ENCODE results near the gene IREB2. TPM values are rescaled to one million over a fixed set of nuclear protein-coding genes. Genes with fewer than 3 reads are reported as not detected.

IREB2 gene
- total and polyA plus RNA-seq, 2 experiments from 2014 or later: 23.4 to 68.4 TPM

- TF ChIP-seq, protein P1, sequence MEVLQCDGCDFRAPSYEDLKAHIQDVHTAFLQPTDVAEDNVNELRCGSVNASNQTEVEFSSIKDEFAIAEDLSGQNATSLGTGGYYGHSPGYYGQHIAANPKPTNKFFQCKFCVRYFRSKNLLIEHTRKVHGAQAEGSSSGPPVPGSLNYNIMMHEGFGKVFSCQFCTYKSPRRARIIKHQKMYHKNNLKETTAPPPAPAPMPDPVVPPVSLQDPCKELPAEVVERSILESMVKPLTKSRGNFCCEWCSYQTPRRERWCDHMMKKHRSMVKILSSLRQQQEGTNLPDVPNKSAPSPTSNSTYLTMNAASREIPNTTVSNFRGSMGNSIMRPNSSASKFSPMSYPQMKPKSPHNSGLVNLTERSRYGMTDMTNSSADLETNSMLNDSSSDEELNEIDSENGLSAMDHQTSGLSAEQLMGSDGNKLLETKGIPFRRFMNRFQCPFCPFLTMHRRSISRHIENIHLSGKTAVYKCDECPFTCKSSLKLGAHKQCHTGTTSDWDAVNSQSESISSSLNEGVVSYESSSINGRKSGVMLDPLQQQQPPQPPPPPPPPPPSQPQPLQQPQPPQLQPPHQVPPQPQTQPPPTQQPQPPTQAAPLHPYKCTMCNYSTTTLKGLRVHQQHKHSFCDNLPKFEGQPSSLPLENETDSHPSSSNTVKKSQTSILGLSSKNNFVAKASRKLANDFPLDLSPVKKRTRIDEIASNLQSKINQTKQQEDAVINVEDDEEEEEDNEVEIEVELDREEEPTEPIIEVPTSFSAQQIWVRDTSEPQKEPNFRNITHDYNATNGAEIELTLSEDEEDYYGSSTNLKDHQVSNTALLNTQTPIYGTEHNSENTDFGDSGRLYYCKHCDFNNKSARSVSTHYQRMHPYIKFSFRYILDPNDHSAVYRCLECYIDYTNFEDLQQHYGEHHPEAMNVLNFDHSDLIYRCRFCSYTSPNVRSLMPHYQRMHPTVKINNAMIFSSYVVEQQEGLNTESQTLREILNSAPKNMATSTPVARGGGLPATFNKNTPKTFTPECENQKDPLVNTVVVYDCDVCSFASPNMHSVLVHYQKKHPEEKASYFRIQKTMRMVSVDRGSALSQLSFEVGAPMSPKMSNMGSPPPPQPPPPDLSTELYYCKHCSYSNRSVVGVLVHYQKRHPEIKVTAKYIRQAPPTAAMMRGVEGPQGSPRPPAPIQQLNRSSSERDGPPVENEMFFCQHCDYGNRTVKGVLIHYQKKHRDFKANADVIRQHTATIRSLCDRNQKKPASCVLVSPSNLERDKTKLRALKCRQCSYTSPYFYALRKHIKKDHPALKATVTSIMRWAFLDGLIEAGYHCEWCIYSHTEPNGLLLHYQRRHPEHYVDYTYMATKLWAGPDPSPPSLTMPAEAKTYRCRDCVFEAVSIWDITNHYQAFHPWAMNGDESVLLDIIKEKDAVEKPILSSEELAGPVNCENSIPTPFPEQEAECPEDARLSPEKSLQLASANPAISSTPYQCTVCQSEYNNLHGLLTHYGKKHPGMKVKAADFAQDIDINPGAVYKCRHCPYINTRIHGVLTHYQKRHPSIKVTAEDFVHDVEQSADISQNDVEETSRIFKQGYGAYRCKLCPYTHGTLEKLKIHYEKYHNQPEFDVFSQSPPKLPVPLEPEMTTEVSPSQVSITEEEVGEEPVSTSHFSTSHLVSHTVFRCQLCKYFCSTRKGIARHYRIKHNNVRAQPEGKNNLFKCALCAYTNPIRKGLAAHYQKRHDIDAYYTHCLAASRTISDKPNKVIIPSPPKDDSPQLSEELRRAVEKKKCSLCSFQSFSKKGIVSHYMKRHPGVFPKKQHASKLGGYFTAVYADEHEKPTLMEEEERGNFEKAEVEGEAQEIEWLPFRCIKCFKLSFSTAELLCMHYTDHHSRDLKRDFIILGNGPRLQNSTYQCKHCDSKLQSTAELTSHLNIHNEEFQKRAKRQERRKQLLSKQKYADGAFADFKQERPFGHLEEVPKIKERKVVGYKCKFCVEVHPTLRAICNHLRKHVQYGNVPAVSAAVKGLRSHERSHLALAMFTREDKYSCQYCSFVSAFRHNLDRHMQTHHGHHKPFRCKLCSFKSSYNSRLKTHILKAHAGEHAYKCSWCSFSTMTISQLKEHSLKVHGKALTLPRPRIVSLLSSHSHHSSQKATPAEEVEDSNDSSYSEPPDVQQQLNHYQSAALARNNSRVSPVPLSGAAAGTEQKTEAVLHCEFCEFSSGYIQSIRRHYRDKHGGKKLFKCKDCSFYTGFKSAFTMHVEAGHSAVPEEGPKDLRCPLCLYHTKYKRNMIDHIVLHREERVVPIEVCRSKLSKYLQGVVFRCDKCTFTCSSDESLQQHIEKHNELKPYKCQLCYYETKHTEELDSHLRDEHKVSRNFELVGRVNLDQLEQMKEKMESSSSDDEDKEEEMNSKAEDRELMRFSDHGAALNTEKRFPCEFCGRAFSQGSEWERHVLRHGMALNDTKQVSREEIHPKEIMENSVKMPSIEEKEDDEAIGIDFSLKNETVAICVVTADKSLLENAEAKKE (CRISPR knock-in tag; IDR thresholded peaks at IDR 0.05): no peak
- TF ChIP-seq STAT1 (IDR thresholded peaks at IDR 0.05; ENCODE audit: unreplicated experiment) (no peak), ZNF331 (CRISPR knock-in tag; IDR thresholded peaks at IDR 0.05; ENCODE audit: low read depth) (no peak), ETS1 (IDR thresholded peaks at IDR 0.05) (no peak), EZH2 (IDR thresholded peaks at IDR 0.05; ENCODE audit: low read depth, unreplicated experiment) (no peak), ZNF114 (CRISPR knock-in tag; IDR thresholded peaks at IDR 0.05) (no peak), JUNB (IDR thresholded peaks at IDR 0.05; ENCODE audit: unreplicated experiment) (no peak), NANOG (IDR thresholded peaks at IDR 0.05; ENCODE audit: borderline replicate concordance) (no peak), EZH2phosphoT487 (IDR thresholded peaks at IDR 0.05; ENCODE audit: unreplicated experiment) (no peak)
Measured at GRCh38 chr15:78527325-78527724, 89.3 kb downstream of the IREB2 start (continued).

GRCh38 chr15:78533331-78533730 lies 95.3 kb downstream of the IREB2 start:
- Mint-ChIP-seq H3K4me1 (no peaks in the 10 kb centered on the region), H3K36me3 (ENCODE audit: low read depth) (0 out of 3 replicates have a peak, but pooled peaks cover 2% of the 10 kb centered on the region), H3K27ac (no peak overlapping the region), H3K27me3 (ENCODE audit: insufficient read depth, low read depth, poor library complexity) (no peaks in the 10 kb centered on the region), H3K4me3 (no peak overlapping the region), H3K9me3 (peaks cover 6% of the 10 kb centered on the region; the same call in 1 of the 3 replicates)
- Histone ChIP-seq H3K4me1 (ENCODE audit: insufficient read depth) (no peaks in the 10 kb centered on the region), H2AFZ (no peak overlapping the region), H3K4me2 (no peak overlapping the region), H3K36me3 (ENCODE audit: insufficient read depth) (no peaks in the 10 kb centered on the region), H3K9me2 (ENCODE audit: insufficient read depth) (no peaks in the 10 kb centered on the region), H4K20me1 (replicated peaks; ENCODE audit: insufficient read depth) (no peaks in the 10 kb centered on the region), H3K27me3 (ENCODE audit: insufficient read depth) (no peaks in the 10 kb centered on the region), H3K27ac (ENCODE audit: low read depth) (no peak overlapping the region), H3F3A (replicated peaks; ENCODE audit: low read depth) (no peaks in the 10 kb centered on the region), H3K79me2 (replicated peaks; ENCODE audit: insufficient read depth) (no peaks in the 10 kb centered on the region), H3K4me3 (no peak overlapping the region)
- ATAC-seq (no peak), DNase-seq (ENCODE audit: low spot score) (no peak)
- TF ChIP-seq JUNB (IDR thresholded peaks at IDR 0.05; ENCODE audit: unreplicated experiment) (no peak), STAT1 (IDR thresholded peaks at IDR 0.05; ENCODE audit: unreplicated experiment) (no peak), NANOG (IDR thresholded peaks at IDR 0.05; ENCODE audit: borderline replicate concordance) (no peak)
- TF ChIP-seq, protein P1 (CRISPR knock-in tag; IDR thresholded peaks at IDR 0.05): no peak

Measured in GM23338 (cell line).